CD4-positive, alpha-beta T cell treated with Interferon alpha-2 for 1 hour (primary cell): ENCODE measurements around the gene PSD.

Experiments used
- DNase-seq, 2 donors: peaks; one replicate each; pipeline ENCODE4 v3.0.0-alpha.2; 2020 to 2022

PSD gene

DNA sequence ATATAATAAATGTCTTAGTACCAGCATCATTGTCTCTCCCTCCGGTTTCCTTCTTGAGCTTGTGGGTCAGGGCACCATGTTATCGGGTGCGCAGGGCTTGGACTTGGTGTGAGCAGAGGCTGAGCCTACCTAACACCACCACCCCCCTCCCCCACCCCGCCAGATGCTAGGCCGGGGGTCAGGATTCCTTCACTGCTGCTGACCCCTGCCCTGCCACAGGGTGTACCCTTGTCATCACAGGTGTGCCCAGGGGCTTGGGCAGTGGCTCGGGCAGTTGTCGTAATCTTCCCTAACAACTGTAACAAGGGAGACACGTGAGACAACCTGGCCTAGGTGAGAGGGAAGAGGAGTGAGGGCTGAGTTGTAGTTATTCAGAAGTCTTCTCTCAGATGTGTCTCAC is 35.7 kb downstream of the PSD start:
- DNase-seq, result no peak

DNA sequence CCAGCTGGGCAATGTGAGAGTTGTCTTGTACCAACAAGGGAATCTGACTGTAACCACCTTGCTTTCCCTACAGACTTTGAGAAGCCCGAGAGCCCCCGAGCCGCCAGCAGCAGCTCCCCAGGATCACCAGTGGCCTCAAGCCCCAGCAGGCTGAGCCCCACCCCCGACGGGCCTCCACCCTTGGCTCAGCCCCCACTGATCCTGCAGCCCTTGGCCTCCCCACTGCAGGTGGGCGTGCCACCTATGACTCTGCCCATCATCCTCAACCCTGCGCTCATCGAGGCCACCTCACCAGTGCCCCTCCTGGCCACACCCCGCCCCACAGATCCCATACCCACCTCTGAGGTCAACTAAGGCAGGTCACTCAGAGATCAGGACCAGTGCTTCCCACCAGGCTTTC is 36.6 kb downstream of the PSD start:
- no peak for DNase-seq

GRCh38 chr10:102379383-102379782 is 39.2 kb downstream of the PSD start:
- DNase-seq, result no peak

DNA sequence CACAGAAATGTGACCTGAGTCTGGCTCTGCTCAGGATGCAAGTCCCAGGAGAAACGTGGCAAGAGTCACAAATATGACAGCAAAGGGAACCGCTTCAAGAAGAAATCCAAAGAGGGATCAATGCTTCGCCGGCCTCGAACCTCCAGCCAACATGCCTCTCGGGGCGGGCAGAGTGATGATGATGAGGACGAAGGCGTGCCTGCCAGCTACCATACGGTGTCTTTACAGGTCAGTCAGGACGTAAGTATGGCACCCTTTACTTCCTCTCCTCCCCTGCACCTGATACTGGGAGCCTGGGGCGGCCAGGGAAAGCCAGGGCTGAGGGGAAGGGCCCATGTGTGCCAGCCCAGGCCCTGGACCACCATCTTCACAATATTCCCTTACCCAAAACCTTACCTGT is 41.7 kb downstream of the PSD start:
- no peak for DNase-seq

- no peak for DNase-seq
These were observed 42.7 kb downstream of the PSD start for GRCh38 chr10:102375867-102376266.

DNA sequence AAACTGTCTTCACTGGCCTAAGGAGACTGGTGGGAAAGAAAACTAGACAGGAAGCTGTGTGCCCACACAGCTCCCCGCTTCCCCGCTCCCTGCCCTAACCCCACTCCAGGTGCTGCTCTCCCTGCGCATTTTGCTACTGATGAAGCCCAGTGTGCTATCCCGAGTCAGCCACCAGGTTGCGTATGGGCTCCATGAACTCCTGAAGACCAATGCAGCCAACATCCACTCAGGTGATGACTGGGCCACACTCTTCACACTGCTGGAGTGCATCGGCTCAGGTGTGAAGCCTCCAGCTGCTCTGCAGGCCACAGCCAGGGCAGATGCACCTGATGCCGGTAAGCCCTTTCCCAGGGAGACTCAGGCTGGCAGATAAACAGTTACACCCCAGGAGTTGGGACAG is 43.3 kb downstream of the PSD start:
- DNase-seq, result no peak

DNA sequence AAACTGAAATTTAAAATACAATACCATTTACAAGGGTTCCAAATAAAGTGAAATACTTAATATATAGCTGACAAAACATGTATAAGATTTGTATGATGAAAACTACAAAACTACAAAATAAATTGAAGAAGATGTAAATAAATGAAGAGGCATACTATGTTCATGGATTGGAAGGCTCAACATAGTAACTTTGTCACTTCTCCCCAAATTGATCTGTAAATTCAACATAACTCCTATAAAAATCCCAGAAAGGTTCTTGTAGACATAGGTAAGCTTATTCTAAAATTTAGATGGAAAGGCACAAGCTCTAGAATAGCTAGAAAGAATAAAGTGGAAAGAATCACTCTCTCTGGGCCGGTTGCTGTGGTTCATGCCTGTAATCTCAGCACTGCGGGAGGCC is 47.3 kb downstream of the PSD start:
- DNase-seq, result no peak

DNA sequence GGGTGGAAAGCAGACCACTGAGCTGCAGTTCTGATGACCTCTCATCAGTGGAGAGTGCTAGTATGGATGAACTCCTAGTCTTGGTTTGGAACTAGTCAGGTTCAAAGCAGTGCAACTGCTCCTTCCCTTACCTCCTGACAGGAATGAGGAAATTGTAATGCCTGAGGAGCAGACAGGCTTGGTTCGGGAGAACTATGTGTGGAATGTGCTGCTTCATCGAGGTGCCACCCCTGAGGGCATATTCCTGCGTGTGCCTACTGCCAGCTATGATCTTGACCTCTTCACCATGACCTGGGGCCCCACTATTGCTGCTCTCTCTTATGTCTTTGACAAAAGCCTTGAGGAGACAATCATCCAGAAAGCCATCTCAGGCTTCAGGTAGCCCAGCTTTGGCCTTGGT is 50.5 kb downstream of the PSD start:
- no peak for DNase-seq

GRCh38 chr10:102367441-102367840 is 51.1 kb downstream of the PSD start:
- DNase-seq, result no peak

DNA sequence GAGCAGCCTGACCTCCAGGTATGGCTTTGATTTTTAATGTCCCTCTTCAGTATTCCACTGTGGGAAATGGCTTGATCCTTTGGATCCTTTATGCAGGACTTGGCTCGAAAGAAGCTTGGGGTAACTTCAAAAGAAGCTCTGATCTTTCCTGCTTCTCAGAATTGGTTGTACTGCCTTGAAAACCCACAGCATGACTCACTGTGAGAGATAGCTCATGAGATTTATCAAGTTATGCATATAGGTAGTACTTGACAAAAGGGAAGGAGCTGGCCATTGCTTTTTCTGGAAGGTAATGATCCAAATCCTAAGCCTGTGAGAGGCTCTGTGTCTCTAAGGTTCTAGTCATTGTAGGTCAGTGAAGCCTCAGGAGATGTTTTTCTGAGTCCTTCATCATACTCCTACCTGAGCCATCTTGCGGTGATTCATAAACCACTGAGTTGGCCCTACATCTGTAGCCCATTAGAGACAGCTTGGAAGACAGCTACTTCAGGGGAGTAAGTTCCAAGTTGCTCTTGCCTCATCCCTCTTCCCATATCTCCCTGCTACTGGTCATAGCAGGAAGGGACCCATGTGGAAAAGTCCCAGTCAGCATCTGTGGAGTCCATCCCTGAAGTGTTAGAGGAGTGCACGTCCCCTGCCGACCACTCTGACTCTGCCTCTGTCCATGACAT is 59.7 kb downstream of the PSD start:
- no peak for DNase-seq

GRCh38 chr10:102354451-102354850 is 64.1 kb downstream of the PSD start:
- DNase-seq, result no peak
